Fibroblast of the conjunctiva (primary cell): ENCODE measurements around the gene HSFX4.
A peak's percentile ranks its signal among the peaks of the same experiment; 100 is the strongest.
"Not testable (repeated sequence)": the region's sequence is repeated elsewhere in the genome, so short reads cannot be mapped to it uniquely, and the experiment has no call there.

ENCODE experiments used
- DNase-seq: peaks from one replicate; pipeline ENCODE4 v3.0.0-alpha.2; 2010; ENCODE audit warnings: low read depth

HSFX4 gene

GRCh38 chrX:149938427-149938880 is 9.1 kb downstream of the HSFX4 start, which contains the start of gene EOLA2:
Gene EOLA2, minus strand, starts transcription at chrX:149938491. Its CDS starts 4,617 bp downstream, at chrX:149933874.
- peak; percentile 98 for DNase-seq

- DNase-seq = peak; percentile 90
These were observed 9.7 kb downstream of the HSFX4 start for GRCh38 chrX:149938881-149939654.

DNA sequence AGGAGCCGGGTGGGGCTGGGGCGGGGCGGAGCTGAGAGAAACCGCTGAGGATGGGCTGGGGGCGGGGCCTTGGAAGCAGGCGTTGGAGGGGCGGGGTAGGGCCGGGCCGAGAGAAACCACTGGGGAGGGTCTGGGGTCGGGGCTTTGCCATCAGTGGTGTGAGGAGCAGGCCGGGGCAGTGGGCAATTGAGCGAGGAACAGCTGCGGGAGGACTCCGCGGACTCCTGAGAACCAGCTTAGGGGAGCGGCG is 10.2 kb downstream of the HSFX4 start:
- no peak for DNase-seq

- peak; percentile 98 for DNase-seq
These were observed 10.7 kb downstream of the HSFX4 start for GRCh38 chrX:149939905-149940673.

- DNase-seq = not testable (repeated sequence)
These were observed 11.3 kb downstream of the HSFX4 start for GRCh38 chrX:149940674-149941024.

DNA sequence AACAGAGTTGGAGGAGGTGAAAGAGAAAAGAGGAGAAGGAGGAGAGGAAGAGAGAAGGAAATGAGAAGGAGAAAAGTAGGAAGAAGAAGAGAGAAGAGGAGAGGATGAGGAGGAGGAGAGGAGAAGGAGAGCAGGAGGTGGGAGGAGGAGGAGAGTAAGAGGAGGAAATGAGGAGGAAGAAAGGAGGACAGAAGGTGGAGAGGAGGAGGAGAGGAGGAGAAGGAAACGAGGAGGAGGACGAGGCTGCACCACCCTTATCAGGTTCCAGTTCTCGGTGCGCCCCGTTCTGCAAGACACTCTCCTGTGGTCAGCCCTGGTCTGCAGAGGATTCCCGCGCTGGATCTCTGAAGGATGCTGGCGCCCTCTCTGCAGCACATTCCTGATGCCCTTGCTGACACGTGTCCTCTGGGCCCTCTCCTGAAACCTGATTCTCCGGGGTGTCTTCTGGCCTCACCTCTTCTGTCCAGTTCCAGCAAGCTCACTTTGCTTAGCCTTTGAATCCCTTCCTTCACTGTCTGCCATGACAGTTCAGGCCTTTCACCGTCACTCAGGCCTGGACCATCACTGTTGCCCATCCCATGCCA is 15.8 kb downstream of the HSFX4 start:
- DNase-seq = not testable (repeated sequence)

- not testable (repeated sequence) for DNase-seq
These were observed 16.4 kb downstream of the HSFX4 start for GRCh38 chrX:149945820-149946219.

DNA sequence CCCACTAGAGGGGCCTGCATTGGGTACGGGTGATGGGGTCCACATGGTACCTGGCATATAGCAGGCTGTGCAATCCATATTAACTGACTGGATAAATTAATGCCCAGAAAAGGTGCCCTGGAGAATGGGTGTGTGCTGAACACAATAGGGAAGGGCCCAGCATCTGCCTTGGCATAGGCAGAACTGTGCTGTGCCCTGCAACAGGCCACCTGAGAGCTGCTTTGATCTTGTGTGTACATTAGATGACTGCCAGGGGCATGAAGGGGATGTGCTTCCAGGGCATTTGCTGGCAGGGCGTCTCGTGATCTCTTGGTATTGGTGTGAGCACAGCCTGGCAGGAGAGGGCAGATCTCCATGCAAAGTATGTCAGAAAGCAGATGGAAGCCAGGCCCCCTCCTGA is 17.6 kb downstream of the HSFX4 start:
- not testable (repeated sequence) for DNase-seq

DNA sequence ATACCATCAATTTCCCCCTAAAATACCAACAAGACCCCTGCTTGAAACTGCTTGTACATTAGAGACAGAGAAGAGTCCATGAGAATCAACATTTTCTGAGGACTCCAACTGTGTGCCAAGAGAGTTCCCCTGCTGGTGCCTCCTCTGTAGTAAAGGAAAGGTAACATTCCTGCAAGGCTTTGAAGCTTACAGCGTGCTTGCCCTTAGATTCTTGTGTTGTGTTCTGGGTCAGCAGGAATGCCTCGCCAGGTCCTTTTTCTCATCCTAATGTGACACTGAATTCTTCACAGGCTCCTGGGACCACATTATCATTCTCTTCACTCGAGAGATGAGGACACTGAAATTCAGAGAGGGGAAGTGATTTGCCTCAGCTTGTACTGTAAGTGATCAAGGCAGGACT is 18.6 kb downstream of the HSFX4 start:
- no peak for DNase-seq

DNA sequence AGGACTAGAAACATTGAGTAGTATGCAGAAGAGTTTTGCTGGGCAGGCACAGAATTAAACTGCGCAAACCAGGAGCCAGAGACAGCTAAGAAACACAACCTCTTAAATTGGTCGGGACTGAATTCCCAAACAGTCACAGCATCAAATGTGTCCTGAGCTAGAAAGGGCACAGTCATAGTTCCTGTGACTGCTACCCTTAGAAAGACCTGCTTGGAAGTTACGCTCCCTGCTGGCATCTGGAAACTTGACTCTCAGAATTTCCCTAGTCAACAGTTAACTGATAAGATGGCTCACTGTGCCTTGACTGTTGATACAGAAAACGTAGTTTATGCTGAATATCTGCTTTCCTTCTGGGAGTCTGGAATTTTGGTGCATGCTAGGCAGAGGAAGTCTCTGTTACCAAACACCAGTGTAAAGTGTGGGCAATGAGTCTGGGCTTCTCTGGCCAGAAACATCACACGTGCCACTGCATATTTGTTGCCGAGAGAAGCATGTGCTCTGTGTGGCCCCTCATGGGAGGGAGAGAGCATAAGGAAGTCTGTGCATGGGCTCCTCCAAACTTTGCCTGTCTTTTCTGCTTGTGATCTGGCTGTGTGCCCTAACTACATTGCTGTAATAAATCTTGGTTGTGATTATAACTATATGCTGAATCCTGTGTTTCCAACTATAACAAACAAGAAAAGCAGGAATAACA is 20.5 kb downstream of the HSFX4 start:
- no peak for DNase-seq

- DNase-seq = peak; percentile 43
These were observed 21.3 kb downstream of the HSFX4 start for GRCh38 chrX:149950681-149951080.

GRCh38 chrX:149961572-149961971 is 32.2 kb downstream of the HSFX4 start:
- no peak for DNase-seq

- DNase-seq = no peak
These were observed 32.6 kb downstream of the HSFX4 start for GRCh38 chrX:149962010-149962409.

GRCh38 chrX:149962859-149963757 is 33.7 kb downstream of the HSFX4 start:
- DNase-seq = peak; percentile 53

DNA sequence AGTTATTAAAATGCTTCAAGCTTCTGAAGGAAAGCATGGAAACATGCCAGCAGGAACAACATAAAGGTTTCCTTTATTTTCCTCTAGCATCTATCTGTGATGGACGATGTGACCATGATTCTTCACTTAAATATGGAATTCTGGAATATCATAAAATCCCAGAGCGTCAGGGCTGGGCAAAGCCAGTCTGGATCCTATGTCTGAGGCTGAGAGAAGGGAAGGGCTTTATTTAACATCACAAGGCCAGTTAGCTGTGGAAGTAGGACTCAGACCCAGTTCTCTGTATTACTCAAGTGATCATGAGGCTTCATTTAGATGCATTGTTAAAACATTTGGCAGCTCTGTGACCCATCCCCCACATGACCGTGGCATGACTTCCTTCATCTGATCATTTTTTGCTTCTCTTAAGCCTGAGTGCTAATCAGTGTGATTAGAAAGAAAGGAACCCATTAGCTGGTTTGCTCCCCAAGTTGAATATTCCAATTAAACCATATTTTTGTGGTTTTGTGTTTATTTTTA is 49.8 kb downstream of the HSFX4 start:
- DNase-seq = no peak
